ENCODE results near the gene P2RX1. TPM values are rescaled to one million over a fixed set of nuclear protein-coding genes. Genes with fewer than 3 reads are reported as not detected.
A peak's percentile ranks its signal among the peaks of the same experiment; 100 is the strongest.

Gene P2RX1
- total and polyA plus RNA-seq, 12 donors = 0.27 to 2.6 (median 0.49) TPM

- Histone ChIP-seq H3K4me3 (no peak overlapping the region), H3K4me1 (no peaks in the 10 kb centered on the region), H3K27ac (no peak overlapping the region), H3K36me3 (no peaks in the 10 kb centered on the region), H3K27me3 (no peaks in the 10 kb centered on the region), H3K9me3 (no peaks in the 10 kb centered on the region)
- intact Hi-C loops (cut with DNase I) = no loop called here
- no peak for ATAC-seq
- TF ChIP-seq CTCF (IDR thresholded peaks at IDR 0.05) = no peak
- 73 to 74% methylated on average over 21 of the region's 21 CpGs for WGBS, 2 donors
- no peak for DNase-seq
Observed at GRCh38 chr17:3903881-3904290, 12.4 kb downstream of the P2RX1 start.

GRCh38 chr17:3903051-3903825 lies 13.0 kb downstream of the P2RX1 start:
- intact Hi-C loops (cut with DNase I) = no loop called here
- WGBS, 2 donors = 86 to 88% methylated on average over 25 of the region's 25 CpGs
- H3K4me3 ChIP-seq = no peak overlapping the region

GRCh38 chr17:3900646-3901045 lies 15.6 kb downstream of the P2RX1 start:
- DNase-seq (no peak), ATAC-seq (no peak)
- 71 to 72% methylated on average over 6 of the region's 6 CpGs for WGBS, 2 donors
- no peak for TF ChIP-seq CTCF (IDR thresholded peaks at IDR 0.05)
- H3K27ac ChIP-seq = no peak overlapping the region
- H3K27me3 ChIP-seq = no peaks in the 10 kb centered on the region
- intact Hi-C loops (cut with DNase I) = no loop called here
- H3K36me3 ChIP-seq = peaks cover 0 to 5% (median 0%) of the 10 kb centered on the region in 9 donors
- no peaks in the 10 kb centered on the region for H3K9me3 ChIP-seq
- peaks cover 0 to 15% (median 6%) of the 10 kb centered on the region in 9 donors for H3K4me1 ChIP-seq
- H3K4me3 ChIP-seq = no peak overlapping the region

More at GRCh38 chr17:3903051-3903825, 13.0 kb downstream of the P2RX1 start:
- Histone ChIP-seq H3K9me3 (no peaks in the 10 kb centered on the region), H3K36me3 (peaks cover 0 to 4% (median 0%) of the 10 kb centered on the region in 9 donors), H3K4me1 (no peaks in the 10 kb centered on the region), H3K27ac (no peak overlapping the region), H3K27me3 (no peaks in the 10 kb centered on the region)
- TF ChIP-seq CTCF (IDR thresholded peaks at IDR 0.05) = no peak
- no peak for DNase-seq
- ATAC-seq = peak in 2 of 8 donors; percentile 18

- Histone ChIP-seq H3K4me3 (no peak overlapping the region), H3K4me1 (peaks cover 6 to 40% (median 31%) of the 10 kb centered on the region in 9 donors), H3K36me3 (peaks cover 0 to 5% (median 0%) of the 10 kb centered on the region in 9 donors), H3K27me3 (no peaks in the 10 kb centered on the region), H3K27ac (no peak overlapping the region), H3K9me3 (no peaks in the 10 kb centered on the region)
- TF ChIP-seq CTCF (IDR thresholded peaks at IDR 0.05) = no peak
- intact Hi-C loops (cut with DNase I) = no loop called here
- no peak for ATAC-seq
- 91% methylated on average over 12 of the region's 12 CpGs for WGBS, 2 donors
- DNase-seq = no peak
Observed at GRCh38 chr17:3897731-3898130, 18.5 kb downstream of the P2RX1 start.
